HG02852 (cell line): Measurements from ENCODE around the gene FEM1C.

Experiments used
- ATAC-seq: cut with Tn5 transposase; IDR thresholded peaks from one replicate; pipeline ENCODE4 v1.9.1; 2021; ENCODE audit warnings: mild to moderate bottlenecking, moderate library complexity; ENCODE audit not compliant: unreplicated experiment

The FEM1C gene

GRCh38 chr5:115544436-115545350, at the start of gene FEM1C:
FEM1C (minus strand) TSS chr5:115544775; CDS start chr5:115543493, 1,282 bp downstream.
- peak; percentile 96 for ATAC-seq

- no peak for ATAC-seq
Observed at GRCh38 chr5:115589043-115589442, 44.5 kb upstream of the FEM1C start.

- ATAC-seq, result no peak
Observed at GRCh38 chr5:115588640-115589039, 44.1 kb upstream of the FEM1C start.

GRCh38 chr5:115586525-115587146, 42.1 kb upstream of the FEM1C start:
- no peak for ATAC-seq

- ATAC-seq, result no peak
Observed at GRCh38 chr5:115585265-115585664, 40.7 kb upstream of the FEM1C start.

GRCh38 chr5:115584501-115584900, 39.9 kb upstream of the FEM1C start:
- ATAC-seq, result no peak

- ATAC-seq, result no peak
Observed at GRCh38 chr5:115583474-115583873, 38.9 kb upstream of the FEM1C start.

GRCh38 chr5:115580941-115581340, 36.4 kb upstream of the FEM1C start:
- no peak for ATAC-seq

GRCh38 chr5:115579747-115580173, 35.2 kb upstream of the FEM1C start:
- ATAC-seq, result peak; percentile 58

GRCh38 chr5:115579216-115579615, 34.6 kb upstream of the FEM1C start:
- ATAC-seq, result no peak

- ATAC-seq, result peak; percentile 48
Observed at GRCh38 chr5:115578657-115579056, 34.1 kb upstream of the FEM1C start.

GRCh38 chr5:115577741-115578140, 33.2 kb upstream of the FEM1C start:
- ATAC-seq, result peak; percentile 21

- ATAC-seq, result no peak
Observed at GRCh38 chr5:115577329-115577728, 32.8 kb upstream of the FEM1C start.

GRCh38 chr5:115575167-115576070, 30.8 kb upstream of the FEM1C start:
- ATAC-seq, result peak; percentile 30

GRCh38 chr5:115573133-115573532, 28.6 kb upstream of the FEM1C start:
- ATAC-seq, result no peak

GRCh38 chr5:115571441-115571878, 26.9 kb upstream of the FEM1C start:
- no peak for ATAC-seq

GRCh38 chr5:115568668-115569067, 24.1 kb upstream of the FEM1C start:
- ATAC-seq, result no peak

- ATAC-seq, result no peak
Observed at GRCh38 chr5:115565233-115565632, 20.7 kb upstream of the FEM1C start.

GRCh38 chr5:115561176-115561575, 16.6 kb upstream of the FEM1C start:
- no peak for ATAC-seq

GRCh38 chr5:115559524-115559923, 14.9 kb upstream of the FEM1C start:
- ATAC-seq, result no peak

GRCh38 chr5:115558388-115558956, 13.9 kb upstream of the FEM1C start:
- no peak for ATAC-seq
